Measurements from ENCODE around the gene RAD51B. TPM values are rescaled to one million over a fixed set of nuclear protein-coding genes. Genes with fewer than 3 reads are reported as not detected.
A peak's percentile ranks its signal among the peaks of the same experiment; 100 is the strongest.

Gene RAD51B
- total and polyA plus RNA-seq, 2 of the 13 experiments (the other 11 are each of a cell fraction or from before 2014, with no cell fraction given) = 7.0 to 9.5 TPM

- TF ChIP-seq ZHX2 (IDR thresholded peaks at IDR 0.05; ENCODE audit: low read depth) (peak; percentile 51; the same call in 1 of the 2 replicates), ZHX2 (CRISPR knock-in tag; IDR thresholded peaks at IDR 0.05; ENCODE audit: borderline replicate concordance) (no peak), ZBTB33 (CRISPR knock-in tag; IDR thresholded peaks at IDR 0.05) (peak; percentile 79), ZBTB38 (CRISPR knock-in tag; IDR thresholded peaks at IDR 0.05) (0 out of 2 replicates have a peak, but pooled peaks have one; percentile 31), PPARG (CRISPR knock-in tag; conservative IDR thresholded peaks at IDR 0.05) (peak; percentile 55), ZNF589 (CRISPR knock-in tag; conservative IDR thresholded peaks at IDR 0.05) (peak; percentile 63; the same call in 1 of the 2 replicates), SOX6 (IDR thresholded peaks at IDR 0.05) (no peak), SOX6 (CRISPR knock-in tag; IDR thresholded peaks at IDR 0.05) (peak; percentile 86), SUZ12 (IDR thresholded peaks at IDR 0.05; ENCODE audit: low read depth, low read length) (no peak), DDIT3 (CRISPR knock-in tag; IDR thresholded peaks at IDR 0.05) (no peak), ZKSCAN8 (CRISPR knock-in tag; IDR thresholded peaks at IDR 0.05; ENCODE audit: borderline replicate concordance) (peak; percentile 87; the same call in 1 of the 2 replicates), IRX3 (CRISPR knock-in tag; IDR thresholded peaks at IDR 0.05; ENCODE audit: borderline replicate concordance, low read depth) (no peak), ZNF670 (CRISPR knock-in tag; IDR thresholded peaks at IDR 0.05; ENCODE audit: borderline replicate concordance) (0 out of 2 replicates have a peak, but pooled peaks have one; percentile 36), RBFOX2 (IDR thresholded peaks at IDR 0.05; ENCODE audit: low read depth, low read length) (no peak), KDM3A (CRISPR knock-in tag; IDR thresholded peaks at IDR 0.05; ENCODE audit: low read depth) (peak; percentile 56; the same call in 1 of the 2 replicates)
These were observed 758.4 kb downstream of the RAD51B start (continued) for GRCh38 chr14:68577802-68578541.

Measured in HepG2 (cell line).